HL-60 (cell line): ENCODE measurements around the gene HES5.

Experiments
- DNase-seq, 2 experiments: peaks; one replicate each; pipeline ENCODE4 v3.0.0-alpha.2; 2010 to 2020; ENCODE audit warnings: low read depth in 1 of 2, low spot score in 1 of 2
- H3K27ac ChIP-seq: fragments of 250-450 bp; sonication (Bioruptor Pico); replicated peaks from 2 replicates; pipeline ENCODE4 v1.5.1; 2020; ENCODE audit warnings: mild to moderate bottlenecking, moderate library complexity
- H3K27me3 ChIP-seq: fragments of 250-450 bp; sonication (Bioruptor Pico); 2 replicates; pipeline ENCODE4 v1.5.1; 2021; ENCODE audit warnings: mild to moderate bottlenecking, moderate library complexity; ENCODE audit not compliant: insufficient read depth, poor library complexity, severe bottlenecking
- H3K4me3 ChIP-seq: replicated peaks from 2 replicates; pipeline ENCODE4 v1.5.1; 2011; ENCODE audit warnings: mild to moderate bottlenecking, control low read depth, low read length; ENCODE audit not compliant: insufficient read depth
- CTCF ChIP-seq: IDR thresholded peaks from one replicate; pipeline ENCODE4 v1.5.1; 2011; ENCODE audit warnings: low read length, control low read depth, inconsistent platforms; ENCODE audit not compliant: insufficient read depth
- GABPA ChIP-seq: IDR thresholded peaks from 2 replicates; pipeline ENCODE4 v1.6.1; 2012; ENCODE audit warnings: low read depth
- POLR2AphosphoS5 ChIP-seq: IDR thresholded peaks from 2 replicates; pipeline ENCODE4 v1.6.1; 2012; ENCODE audit warnings: low read depth
- SPI1 ChIP-seq: IDR thresholded peaks from 2 replicates; pipeline ENCODE4 v1.6.1; 2012; ENCODE audit warnings: low read depth, mild to moderate bottlenecking, borderline replicate concordance
- TF ChIP-seq, protein P1 (sequence below): IDR thresholded peaks from 2 replicates; pipeline ENCODE4 v1.6.1; 2012; ENCODE audit warnings: low read depth; ENCODE audit not compliant: insufficient replicate concordance

The HES5 gene

DNA sequence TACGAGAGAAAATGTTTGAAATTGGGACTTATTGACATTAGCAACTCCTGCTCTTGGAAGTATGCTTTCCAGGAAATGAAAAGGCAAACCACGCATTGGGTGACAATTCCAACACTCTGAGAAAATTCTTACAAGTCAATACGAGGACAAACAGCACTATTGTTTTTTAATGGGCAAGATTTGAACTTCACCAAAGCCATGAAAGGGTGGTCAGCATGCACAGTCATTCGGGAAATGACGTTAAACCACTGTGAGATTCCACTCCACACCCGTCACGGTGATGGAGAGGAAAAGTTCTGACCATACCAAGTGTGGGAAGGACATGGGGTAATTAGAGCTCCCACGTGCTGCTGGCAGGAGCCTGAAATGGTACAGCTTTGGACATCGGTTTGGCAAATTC is 44.3 kb upstream of the HES5 start:
- TF ChIP-seq GABPA (no peak), POLR2AphosphoS5 (no peak), SPI1 (no peak), CTCF (no peak)
- TF ChIP-seq, protein P1, sequence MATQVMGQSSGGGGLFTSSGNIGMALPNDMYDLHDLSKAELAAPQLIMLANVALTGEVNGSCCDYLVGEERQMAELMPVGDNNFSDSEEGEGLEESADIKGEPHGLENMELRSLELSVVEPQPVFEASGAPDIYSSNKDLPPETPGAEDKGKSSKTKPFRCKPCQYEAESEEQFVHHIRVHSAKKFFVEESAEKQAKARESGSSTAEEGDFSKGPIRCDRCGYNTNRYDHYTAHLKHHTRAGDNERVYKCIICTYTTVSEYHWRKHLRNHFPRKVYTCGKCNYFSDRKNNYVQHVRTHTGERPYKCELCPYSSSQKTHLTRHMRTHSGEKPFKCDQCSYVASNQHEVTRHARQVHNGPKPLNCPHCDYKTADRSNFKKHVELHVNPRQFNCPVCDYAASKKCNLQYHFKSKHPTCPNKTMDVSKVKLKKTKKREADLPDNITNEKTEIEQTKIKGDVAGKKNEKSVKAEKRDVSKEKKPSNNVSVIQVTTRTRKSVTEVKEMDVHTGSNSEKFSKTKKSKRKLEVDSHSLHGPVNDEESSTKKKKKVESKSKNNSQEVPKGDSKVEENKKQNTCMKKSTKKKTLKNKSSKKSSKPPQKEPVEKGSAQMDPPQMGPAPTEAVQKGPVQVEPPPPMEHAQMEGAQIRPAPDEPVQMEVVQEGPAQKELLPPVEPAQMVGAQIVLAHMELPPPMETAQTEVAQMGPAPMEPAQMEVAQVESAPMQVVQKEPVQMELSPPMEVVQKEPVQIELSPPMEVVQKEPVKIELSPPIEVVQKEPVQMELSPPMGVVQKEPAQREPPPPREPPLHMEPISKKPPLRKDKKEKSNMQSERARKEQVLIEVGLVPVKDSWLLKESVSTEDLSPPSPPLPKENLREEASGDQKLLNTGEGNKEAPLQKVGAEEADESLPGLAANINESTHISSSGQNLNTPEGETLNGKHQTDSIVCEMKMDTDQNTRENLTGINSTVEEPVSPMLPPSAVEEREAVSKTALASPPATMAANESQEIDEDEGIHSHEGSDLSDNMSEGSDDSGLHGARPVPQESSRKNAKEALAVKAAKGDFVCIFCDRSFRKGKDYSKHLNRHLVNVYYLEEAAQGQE, result no peak
- Histone ChIP-seq H3K27ac (no peak overlapping the region), H3K4me3 (no peak overlapping the region), H3K27me3 (no peaks in the 10 kb centered on the region)
- no peak for DNase-seq

DNA sequence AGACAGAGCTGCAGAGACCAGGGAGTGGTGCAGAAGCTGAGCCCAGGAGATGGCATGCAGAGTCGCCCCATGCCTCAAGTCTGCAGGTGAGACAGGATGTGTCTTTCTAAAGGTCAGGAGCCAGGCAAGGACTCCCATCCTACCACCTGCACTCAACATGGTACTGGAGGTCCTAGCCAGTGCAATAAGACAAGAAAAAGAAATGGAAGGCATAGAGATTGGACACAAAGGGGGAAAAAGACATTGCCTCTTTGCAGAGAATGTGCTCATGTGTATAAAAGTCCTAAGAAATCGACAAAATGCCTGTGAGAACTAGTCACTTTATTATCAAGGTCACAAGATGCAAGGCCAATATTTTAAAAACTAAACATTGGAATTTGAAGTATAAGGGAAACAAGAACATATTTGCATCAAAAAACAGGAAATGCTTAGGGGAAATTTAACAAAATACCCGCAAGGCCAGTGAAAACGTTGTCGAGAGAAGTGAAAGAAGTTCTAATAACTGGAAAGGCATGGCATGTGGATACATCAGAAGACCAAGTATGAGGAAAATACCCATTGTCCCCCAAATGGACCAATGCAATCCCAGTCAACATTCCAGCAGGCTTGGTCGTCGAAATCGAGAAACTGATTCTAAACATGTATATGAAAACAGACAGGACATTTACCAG is 43.3 kb upstream of the HES5 start:
- Histone ChIP-seq H3K27me3 (no peaks in the 10 kb centered on the region), H3K27ac (no peak overlapping the region), H3K4me3 (no peak overlapping the region)
- no peak for DNase-seq
- no peak for TF ChIP-seq POLR2AphosphoS5
- TF ChIP-seq GABPA, result no peak
- no peak for TF ChIP-seq CTCF
- no peak for TF ChIP-seq SPI1
- TF ChIP-seq, protein P1, result no peak

DNA sequence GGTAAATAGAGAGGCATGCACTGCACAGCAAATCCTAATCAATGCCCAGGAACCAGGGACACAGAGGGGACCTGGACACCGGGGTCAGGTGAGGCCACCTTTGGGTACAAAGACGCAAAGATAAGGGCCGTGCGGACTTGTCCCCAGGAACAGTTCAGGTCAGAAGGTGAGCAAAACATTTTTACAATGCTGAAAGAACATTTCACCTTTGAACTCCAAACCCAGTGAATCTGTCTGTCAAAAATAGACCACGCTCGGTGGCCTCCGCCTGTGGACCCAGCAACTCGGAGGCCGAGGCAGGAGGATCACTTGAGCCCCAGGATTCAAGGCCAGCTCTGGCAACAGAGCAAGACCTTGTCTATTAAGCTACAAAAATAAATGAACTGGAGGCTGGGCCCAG is 41.3 kb upstream of the HES5 start:
- no peaks in the 10 kb centered on the region for H3K27me3 ChIP-seq
- DNase-seq, result no peak

More for the DNA sequence above, 41.3 kb upstream of the HES5 start:
- Histone ChIP-seq H3K27ac (no peak overlapping the region), H3K4me3 (no peak overlapping the region)
- TF ChIP-seq, protein P1, result no peak
- TF ChIP-seq GABPA, result no peak
